ENCODE data around the gene PRKAR1A. TPM values are rescaled to one million over a fixed set of nuclear protein-coding genes. Genes with fewer than 3 reads are reported as not detected.

The PRKAR1A gene
- total RNA-seq, 1 donor from 2014 or later: 389 TPM

DNA sequence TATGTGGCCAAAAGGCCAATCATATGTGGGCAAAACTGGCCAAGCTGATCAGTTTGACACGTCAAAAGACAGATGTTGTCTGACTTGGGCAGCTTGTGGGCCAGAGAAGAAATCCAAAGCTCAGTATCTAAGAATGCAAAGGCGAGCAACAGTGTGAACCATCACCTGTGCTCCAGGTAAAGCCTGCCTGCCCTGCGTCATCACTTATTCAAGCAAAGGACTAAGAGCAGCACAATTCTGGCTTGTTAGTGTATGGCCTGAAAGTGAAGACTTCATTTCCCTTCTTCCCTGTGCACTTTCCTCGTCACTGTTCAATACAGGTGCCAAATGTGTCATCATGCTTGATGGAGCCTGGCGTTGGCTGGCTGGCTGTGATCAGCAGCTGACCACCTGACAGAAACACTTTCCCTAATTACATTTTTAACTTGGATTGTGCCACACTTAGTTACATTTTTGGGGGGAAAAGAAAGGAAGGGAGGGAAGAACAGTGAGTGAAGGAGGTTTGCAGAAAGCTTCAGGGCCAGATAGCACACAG is 84.2 kb downstream of the PRKAR1A start:
- TF ChIP-seq CTCF (IDR thresholded peaks at IDR 0.05): no peak
- no peaks in the 10 kb centered on the region for H3K36me3 ChIP-seq
- no peak for ATAC-seq
- H3K4me1 ChIP-seq: peaks cover 41% of the 10 kb centered on the region
- H3K27me3 ChIP-seq: peaks cover 3% of the 10 kb centered on the region
- intact Hi-C loops (cut with DNase I): no loop called here
- no peaks in the 10 kb centered on the region for H3K9me3 ChIP-seq
- H3K4me3 ChIP-seq: no peak overlapping the region
- DNase-seq: no peak
- H3K27ac ChIP-seq: no peak overlapping the region

GRCh38 chr17:68598074-68598473 is 85.8 kb downstream of the PRKAR1A start:
- H3K4me3 ChIP-seq: peak overlapping the region; percentile 64
- no peaks in the 10 kb centered on the region for H3K36me3 ChIP-seq
- ATAC-seq (no peak), DNase-seq (no peak)
- H3K9me3 ChIP-seq: no peaks in the 10 kb centered on the region
- no peak for TF ChIP-seq CTCF (IDR thresholded peaks at IDR 0.05)
- H3K4me1 ChIP-seq: peaks cover 47% of the 10 kb centered on the region
- peak overlapping the region; percentile 90 for H3K27ac ChIP-seq
- no peaks in the 10 kb centered on the region for H3K27me3 ChIP-seq
- intact Hi-C loops (cut with DNase I): no loop called here

DNA sequence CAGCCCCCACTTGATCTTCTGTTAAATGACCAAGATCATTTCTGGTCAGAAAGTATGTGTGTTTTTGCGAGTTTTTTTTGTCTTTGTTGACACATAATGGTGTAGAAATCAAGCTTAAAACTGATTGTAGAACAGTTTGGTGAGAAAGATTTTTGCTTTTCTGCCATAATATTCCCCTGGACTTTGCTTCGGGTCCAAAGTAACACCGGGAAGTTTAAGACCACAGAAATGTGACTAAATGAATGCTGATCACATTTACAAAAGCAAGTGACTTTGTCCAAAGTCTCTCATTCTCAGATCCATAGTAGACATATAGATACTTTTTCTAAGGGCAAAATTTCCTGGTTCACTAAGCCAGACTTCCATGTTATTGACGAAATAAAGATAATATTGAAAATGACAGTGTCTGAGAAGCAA is 86.3 kb downstream of the PRKAR1A start:
- H3K4me1 ChIP-seq: peaks cover 43% of the 10 kb centered on the region

DNA sequence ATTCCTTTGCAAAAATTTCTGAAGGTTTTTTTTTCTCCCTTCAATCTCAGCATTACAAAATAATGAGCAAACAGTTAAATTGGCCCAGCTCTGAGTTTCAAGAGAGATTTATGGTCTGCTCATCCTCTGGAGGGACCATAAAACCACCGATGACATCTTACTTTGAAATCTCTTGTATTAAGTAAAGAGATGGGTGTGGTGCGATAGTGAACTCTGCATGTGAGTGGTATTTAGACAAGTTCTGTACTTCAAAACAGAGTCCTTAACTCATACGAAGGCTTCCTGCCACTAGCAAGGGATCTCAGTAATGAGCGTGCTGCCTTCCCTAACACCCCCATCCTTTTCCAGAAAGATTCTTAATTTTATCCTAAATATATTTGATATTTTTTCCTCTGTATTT is 86.9 kb downstream of the PRKAR1A start:
- DNase-seq: no peak
- peaks cover 38% of the 10 kb centered on the region for H3K4me1 ChIP-seq

More for the DNA sequence above, 86.3 kb downstream of the PRKAR1A start:
- Histone ChIP-seq H3K27ac (peak overlapping the region; percentile 90), H3K27me3 (no peaks in the 10 kb centered on the region), H3K9me3 (no peaks in the 10 kb centered on the region), H3K4me3 (peak overlapping the region; percentile 64), H3K36me3 (no peaks in the 10 kb centered on the region)
- no peak for DNase-seq
- TF ChIP-seq CTCF (IDR thresholded peaks at IDR 0.05): no peak
- intact Hi-C loops (cut with DNase I): no loop called here
- ATAC-seq: no peak

GRCh38 chr17:68599552-68600066 is 87.4 kb downstream of the PRKAR1A start:
- Histone ChIP-seq H3K27me3 (no peaks in the 10 kb centered on the region), H3K9me3 (no peaks in the 10 kb centered on the region), H3K4me1 (peaks cover 38% of the 10 kb centered on the region), H3K36me3 (no peaks in the 10 kb centered on the region), H3K27ac (peak overlapping the region; percentile 90), H3K4me3 (peak overlapping the region; percentile 64)
- ATAC-seq: no peak
- TF ChIP-seq CTCF (IDR thresholded peaks at IDR 0.05): no peak
- no peak for DNase-seq
- intact Hi-C loops (cut with DNase I): no loop called here

More for the DNA sequence above, 86.9 kb downstream of the PRKAR1A start:
- peak; percentile 5 for ATAC-seq
- Histone ChIP-seq H3K27ac (peak overlapping the region; percentile 90), H3K27me3 (no peaks in the 10 kb centered on the region), H3K4me3 (peak overlapping the region; percentile 64), H3K36me3 (no peaks in the 10 kb centered on the region), H3K9me3 (no peaks in the 10 kb centered on the region)
- intact Hi-C loops (cut with DNase I): no loop called here
- TF ChIP-seq CTCF (IDR thresholded peaks at IDR 0.05): no peak
